ENCODE data around the gene CPNE2.

Gene CPNE2

GRCh38 chr16:57134982-57135381 lies 42.6 kb downstream of the CPNE2 start:
- peak overlapping the region; percentile 71 for H3K27ac ChIP-seq
- TF ChIP-seq CTCF (conservative IDR thresholded peaks at IDR 0.05), result no peak

GRCh38 chr16:57137043-57137442 lies 44.7 kb downstream of the CPNE2 start:
- no peak overlapping the region for H3K27ac ChIP-seq
- TF ChIP-seq CTCF (conservative IDR thresholded peaks at IDR 0.05), result no peak

GRCh38 chr16:57137566-57138273 lies 45.3 kb downstream of the CPNE2 start:
- H3K27ac ChIP-seq, result no peak overlapping the region

GRCh38 chr16:57138281-57138935 lies 46.0 kb downstream of the CPNE2 start:
- H3K27ac ChIP-seq, result no peak overlapping the region
- TF ChIP-seq CTCF (conservative IDR thresholded peaks at IDR 0.05), result no peak

More at GRCh38 chr16:57137566-57138273, 45.3 kb downstream of the CPNE2 start:
- TF ChIP-seq CTCF (conservative IDR thresholded peaks at IDR 0.05), result no peak

- no peak for TF ChIP-seq CTCF (conservative IDR thresholded peaks at IDR 0.05)
- no peak overlapping the region for H3K27ac ChIP-seq
Observed at GRCh38 chr16:57140931-57141668, 48.7 kb downstream of the CPNE2 start.

- H3K27ac ChIP-seq, result no peak overlapping the region
- TF ChIP-seq CTCF (conservative IDR thresholded peaks at IDR 0.05), result no peak
Observed at GRCh38 chr16:57141822-57142631, 49.6 kb downstream of the CPNE2 start.

Data from VCaP (cell line).